ENCODE data around the gene PGLYRP2. TPM values are rescaled to one million over a fixed set of nuclear protein-coding genes. Genes with fewer than 3 reads are reported as not detected.
"Not testable (repeated sequence)": the region's sequence is repeated elsewhere in the genome, so short reads cannot be mapped to it uniquely, and the experiment has no call there.

Gene PGLYRP2
- total RNA-seq (2014; rRNA removed; shearing (Covaris generic)): not detected in 2 replicates

GRCh38 chr19:15479391-15480345 is at the start of gene PGLYRP2:
Gene PGLYRP2 (minus strand): TSS chr19:15479501. CDS start chr19:15479371, 130 bp downstream.
- DNase-seq (ENCODE audit: low read depth): peak; percentile 19

DNA sequence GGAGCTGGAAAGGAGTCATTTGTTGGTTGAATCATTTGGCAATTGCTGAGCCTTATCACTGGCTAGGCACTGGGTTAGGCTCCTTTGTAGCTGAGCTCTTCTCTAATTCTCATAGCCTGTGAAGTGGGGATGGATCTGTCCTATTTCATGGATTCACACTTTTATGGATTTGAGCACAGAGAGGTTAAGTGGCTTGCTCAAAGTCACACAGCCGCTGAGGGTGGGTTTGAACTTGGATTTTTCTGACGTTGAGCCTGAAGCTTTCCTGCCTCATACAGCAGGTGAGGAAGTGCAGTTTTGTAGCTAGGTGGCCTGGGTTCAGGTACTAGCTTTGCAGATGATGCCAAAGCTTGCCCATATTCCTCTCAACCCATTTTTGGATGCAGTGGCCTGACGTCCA is 48.4 kb upstream of the PGLYRP2 start:
- no peak for DNase-seq (ENCODE audit: low read depth)

DNA sequence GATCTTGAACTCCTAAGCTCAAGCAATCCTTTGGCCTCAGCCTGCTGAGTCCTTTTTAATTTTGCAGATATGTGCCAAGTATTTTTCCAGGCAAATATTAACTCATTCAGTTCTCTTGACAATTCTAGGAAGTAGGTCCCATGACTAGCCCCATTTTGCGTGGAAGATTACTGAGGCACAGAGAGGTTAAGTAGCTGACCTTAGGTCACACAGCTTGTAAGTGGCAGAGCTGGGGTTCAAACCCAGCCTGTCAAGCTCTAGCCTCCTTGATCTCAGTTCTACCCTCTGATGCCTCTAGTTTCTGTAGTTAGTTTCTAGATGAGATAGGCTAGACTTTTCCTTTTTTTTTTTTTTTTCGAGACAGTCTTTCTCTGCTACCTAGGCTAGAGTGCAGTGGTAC is 47.1 kb upstream of the PGLYRP2 start:
- no peak for DNase-seq (ENCODE audit: low read depth)

GRCh38 chr19:15525291-15525690 is 46.0 kb upstream of the PGLYRP2 start:
- DNase-seq (ENCODE audit: low read depth): no peak

DNA sequence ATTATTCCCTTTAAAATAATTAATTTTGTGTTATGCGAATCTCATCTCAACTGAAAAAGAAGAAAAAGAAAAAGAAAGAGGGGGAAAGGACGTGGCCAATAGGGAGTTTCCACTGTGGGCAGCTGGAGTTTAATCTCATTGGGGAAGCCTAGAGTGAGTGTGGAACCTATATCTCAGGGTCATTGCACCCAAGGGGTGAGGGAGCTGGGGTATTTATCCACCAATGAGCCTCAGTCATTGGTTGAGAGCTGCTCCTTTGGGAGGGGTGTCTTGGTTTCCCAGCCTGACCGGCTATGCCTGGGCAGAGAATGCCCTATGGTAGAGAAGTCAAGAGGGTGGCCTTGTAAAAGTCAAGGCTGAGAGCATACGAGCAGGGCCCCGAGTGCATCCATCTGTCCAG is 45.5 kb upstream of the PGLYRP2 start:
- no peak for DNase-seq (ENCODE audit: low read depth)

DNA sequence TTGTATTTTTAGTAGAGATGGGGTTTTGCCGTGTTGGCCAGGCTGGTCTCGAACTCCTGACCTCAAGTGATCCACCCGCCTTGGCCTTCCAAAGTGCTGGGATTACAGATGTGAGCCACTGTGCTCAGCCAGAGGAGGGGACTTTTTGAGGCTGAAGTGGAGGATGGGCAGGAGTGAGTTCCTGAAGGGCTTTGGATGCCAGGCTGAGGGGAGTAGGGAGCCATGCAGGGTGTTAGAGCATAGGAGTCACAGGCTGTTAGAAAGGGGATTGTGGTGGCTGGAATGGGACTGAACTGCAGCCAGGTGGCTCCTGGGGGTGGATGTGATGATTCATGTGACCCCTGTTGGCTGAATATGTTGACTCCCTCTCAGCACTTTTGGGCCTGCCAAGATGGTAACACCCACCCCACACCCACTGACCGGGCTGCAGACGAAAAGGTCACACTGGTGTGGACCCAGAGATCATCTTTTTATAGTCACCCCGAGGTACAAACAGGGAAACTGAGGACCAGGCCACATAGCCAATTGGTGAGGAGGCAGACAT is 40.2 kb upstream of the PGLYRP2 start:
- DNase-seq (ENCODE audit: low read depth): peak; percentile 21

- no peak for DNase-seq (ENCODE audit: low read depth)
These were observed 38.5 kb upstream of the PGLYRP2 start for GRCh38 chr19:15517778-15518177.

- DNase-seq (ENCODE audit: low read depth): no peak
These were observed 37.1 kb upstream of the PGLYRP2 start for GRCh38 chr19:15516363-15516762.

GRCh38 chr19:15515227-15515625 is 35.9 kb upstream of the PGLYRP2 start:
- DNase-seq (ENCODE audit: low read depth): not testable (repeated sequence)

DNA sequence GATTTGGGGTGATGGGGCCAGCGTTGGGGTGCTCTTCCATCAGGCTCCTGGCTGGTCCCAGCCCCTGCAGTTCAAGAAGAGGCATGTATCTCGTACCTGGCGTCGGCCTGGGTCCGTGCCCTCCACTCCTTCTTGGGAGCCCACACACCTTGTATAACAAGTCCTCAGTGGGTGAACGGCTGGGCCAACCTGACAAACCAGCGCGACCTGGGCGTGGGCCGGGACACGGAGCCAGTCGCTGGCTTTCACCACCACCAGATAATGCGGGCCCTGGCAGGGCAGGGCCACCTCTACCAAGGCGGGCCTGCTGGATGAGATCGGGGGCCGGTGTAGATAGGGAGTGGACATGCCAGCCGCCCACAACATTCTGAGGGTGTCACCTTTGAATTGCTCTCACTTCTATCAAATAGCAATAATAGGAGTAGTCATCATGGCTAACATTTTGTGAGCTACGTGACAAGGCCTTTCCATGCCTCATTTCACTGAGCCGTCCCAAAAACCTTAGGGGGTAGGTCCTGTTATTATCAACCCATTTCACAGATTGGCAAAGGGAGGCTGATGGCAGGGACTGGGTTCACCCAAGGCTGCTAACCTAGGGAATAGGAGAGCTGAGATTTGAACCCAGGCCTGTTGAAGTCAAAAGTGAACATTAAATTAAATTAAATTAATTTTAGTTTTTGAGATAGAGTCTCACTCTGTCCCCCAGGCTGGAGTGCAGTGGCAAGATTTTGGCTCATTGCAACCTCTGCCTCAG is 32.5 kb upstream of the PGLYRP2 start:
- DNase-seq (ENCODE audit: low read depth): no peak

DNA sequence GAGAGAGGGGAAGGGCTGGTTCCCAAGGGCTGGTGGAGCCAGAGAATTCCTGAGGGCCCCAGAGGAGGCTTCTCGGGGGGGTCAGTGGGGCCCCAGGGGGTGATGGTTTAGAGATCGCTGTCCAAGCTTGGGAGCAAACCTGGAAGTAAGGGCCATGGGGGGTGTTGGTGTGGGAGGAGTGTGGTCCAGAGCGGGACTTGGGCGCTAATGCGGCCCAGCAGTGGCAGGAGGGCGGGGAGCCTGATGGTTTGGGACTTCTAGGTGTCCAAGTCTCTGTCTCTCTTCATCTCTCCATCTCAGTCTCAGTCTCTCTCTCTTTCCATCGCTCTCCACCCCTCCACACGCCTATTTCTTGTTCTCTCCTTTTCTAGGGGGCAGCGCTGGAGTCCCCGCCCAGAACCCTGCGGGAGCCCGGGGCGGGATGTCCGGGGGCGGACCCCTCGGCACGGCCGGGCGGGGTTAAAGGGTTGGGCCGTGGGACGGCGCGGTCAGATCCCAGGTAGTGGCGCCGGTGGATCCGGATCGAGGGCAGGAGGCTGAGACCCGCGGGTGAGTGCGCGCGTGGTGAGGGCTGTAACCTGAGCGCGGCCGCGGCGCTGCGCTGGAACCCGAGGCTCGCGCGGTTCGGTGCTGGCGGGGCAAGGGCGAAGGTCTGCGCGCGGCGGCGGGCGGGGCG is 28.9 kb upstream of the PGLYRP2 start, which contains the start of gene CYP4F22:
Gene CYP4F22 (plus strand): TSS at position 491 of the 676 bp plus-strand sequence. CDS start 16,812 bp downstream, outside the sequence.
- no peak for DNase-seq (ENCODE audit: low read depth)

DNA sequence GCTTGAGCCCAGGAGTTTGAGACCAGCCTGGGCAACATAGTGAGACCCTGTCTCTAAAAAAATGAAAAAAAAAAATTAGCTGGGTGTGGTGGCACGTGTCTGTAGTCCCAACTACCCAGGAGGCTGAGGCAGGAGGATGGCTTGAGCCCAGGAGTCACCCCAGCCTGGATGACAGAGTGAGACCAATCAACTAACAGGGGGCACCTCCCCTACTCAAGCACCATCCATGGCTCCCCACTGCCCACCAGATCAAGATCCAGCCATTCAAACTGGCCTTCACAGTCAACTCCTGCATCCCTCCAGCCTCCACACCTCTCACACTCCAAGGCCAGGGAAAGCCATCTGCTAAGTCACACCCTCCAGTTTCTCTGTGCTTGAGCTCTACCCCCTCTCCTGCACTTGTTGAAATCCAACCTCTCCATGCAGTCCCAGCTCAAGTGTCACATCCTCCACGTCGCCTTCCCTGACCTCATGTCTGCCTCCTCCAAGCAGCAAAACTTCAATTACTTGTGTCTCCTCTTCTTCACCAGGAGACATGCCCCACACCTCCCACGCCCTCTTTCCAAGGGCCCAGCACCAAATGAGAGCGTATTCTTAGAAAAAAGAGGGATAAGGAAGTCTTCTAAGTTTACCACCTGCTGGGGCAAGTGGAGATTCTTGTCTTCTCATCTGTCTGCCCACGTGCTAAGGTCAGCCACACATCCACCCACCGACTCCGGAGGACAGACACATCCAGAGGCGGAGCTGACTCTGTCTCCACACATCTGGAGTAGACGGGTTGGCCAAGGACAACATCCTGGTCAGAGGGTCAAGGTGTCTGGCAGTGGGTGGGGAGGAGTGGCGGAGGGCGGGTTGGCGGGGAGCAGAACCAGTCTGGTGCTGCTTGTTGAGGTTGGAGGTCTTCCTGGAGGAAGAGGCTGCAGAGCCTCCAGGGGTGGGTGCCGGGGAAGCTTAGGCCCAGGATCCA is 28.1 kb upstream of the PGLYRP2 start:
- no peak for DNase-seq (ENCODE audit: low read depth)

- no peak for DNase-seq (ENCODE audit: low read depth)
These were observed 26.8 kb upstream of the PGLYRP2 start for GRCh38 chr19:15506074-15506571.

GRCh38 chr19:15502264-15502663 is 23.0 kb upstream of the PGLYRP2 start:
- DNase-seq (ENCODE audit: low read depth): no peak

- no peak for DNase-seq (ENCODE audit: low read depth)
These were observed 22.3 kb upstream of the PGLYRP2 start for GRCh38 chr19:15501596-15501995.

DNA sequence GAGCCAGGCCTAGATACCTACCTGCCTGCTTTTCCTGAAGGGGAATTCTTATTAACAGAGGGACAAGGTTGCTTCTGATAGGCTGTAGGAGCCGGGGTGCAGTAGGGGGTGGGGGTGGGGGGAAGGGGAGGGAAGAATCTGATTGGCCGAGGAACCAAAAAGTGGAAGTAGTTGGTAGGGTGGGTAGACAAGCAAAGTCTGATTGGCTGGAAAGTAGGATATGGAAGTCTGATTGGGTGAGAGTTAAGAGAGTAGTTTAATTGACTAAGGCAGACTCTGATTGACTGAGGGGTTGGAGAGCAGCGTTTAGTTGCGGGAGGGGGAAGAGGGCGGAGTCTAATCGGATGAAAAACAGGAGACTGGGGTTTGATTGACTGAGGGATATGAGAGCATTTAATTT is 19.6 kb upstream of the PGLYRP2 start:
- peak; percentile 24 for DNase-seq (ENCODE audit: low read depth)

GRCh38 chr19:15498156-15498858 is 19.0 kb upstream of the PGLYRP2 start:
- DNase-seq (ENCODE audit: low read depth): no peak

DNA sequence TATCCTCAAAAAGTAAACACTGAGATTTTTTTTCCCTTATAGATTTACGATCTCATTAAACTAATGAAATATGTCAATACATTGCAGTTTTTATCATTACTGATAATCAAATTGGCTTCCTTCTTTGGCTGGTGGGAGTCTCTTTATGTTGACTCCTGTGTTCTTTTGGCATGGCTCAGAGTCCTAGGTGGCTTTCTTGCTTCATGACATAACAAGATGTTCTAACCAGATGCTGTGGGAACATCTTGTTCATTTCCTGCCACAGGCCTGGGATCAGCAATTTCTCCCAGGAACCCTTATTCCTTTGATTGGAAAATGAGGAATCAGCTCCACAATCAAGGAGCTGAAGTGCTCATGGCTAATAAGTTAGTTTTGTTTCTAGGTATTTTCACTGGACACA is 15.8 kb upstream of the PGLYRP2 start:
- DNase-seq (ENCODE audit: low read depth): no peak

GRCh38 chr19:15488489-15489226 is 9.4 kb upstream of the PGLYRP2 start:
- DNase-seq (ENCODE audit: low read depth): no peak
